GM18909 (cell line): ENCODE results near the gene UBE2J2.

Source experiments
- ATAC-seq: cut with Tn5 transposase; IDR thresholded peaks from one replicate; pipeline ENCODE4 v1.9.1; 2021; ENCODE audit warnings: mild to moderate bottlenecking; ENCODE audit not compliant: unreplicated experiment, poor library complexity

The UBE2J2 gene

DNA sequence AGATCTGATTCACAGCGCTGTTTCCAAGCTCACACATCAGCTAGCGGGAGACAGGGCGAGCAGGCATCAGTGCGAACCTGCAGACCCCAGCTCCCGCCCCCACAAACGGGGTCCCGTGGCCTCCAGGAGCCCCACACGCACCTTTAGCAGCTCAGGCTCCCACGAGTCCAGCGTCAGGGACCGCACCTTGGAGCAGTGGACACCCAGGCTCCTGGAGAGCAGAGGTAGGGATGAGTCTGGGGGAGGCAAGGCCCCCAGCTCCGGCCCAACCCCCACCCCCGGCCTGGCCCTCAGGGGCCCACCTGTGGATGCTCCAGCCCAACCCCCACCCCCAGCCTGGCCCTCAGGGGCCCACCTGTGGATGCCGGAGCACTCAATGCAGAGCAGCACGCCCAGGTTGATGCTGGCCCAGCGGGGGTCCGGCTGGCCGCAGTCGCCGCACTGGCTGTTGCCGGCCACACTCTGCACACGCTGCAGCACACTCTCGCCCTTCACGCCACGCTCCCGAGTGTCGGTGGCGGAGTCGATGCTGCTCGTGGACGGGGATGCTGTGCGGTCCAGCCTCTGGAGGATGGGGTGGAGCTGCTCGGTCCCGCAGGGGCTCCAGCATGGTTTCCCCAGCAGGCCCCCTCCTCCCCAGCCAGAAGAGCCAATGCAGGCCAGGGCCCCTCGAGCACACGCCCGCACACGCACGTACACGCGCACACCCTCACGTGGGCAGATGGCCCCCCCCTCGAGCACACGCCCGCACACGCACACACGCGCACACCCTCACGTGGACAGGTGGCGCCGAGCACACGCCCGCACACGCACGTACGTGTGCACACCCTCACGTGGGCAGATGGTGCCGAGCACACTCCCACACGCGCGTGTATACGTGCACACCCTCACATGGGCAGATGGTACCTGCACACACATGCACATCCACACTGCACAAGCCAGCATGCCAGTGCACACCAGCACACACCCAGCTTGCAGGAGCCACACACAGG lies 22.7 kb upstream of the UBE2J2 start:
- no peak for ATAC-seq

DNA sequence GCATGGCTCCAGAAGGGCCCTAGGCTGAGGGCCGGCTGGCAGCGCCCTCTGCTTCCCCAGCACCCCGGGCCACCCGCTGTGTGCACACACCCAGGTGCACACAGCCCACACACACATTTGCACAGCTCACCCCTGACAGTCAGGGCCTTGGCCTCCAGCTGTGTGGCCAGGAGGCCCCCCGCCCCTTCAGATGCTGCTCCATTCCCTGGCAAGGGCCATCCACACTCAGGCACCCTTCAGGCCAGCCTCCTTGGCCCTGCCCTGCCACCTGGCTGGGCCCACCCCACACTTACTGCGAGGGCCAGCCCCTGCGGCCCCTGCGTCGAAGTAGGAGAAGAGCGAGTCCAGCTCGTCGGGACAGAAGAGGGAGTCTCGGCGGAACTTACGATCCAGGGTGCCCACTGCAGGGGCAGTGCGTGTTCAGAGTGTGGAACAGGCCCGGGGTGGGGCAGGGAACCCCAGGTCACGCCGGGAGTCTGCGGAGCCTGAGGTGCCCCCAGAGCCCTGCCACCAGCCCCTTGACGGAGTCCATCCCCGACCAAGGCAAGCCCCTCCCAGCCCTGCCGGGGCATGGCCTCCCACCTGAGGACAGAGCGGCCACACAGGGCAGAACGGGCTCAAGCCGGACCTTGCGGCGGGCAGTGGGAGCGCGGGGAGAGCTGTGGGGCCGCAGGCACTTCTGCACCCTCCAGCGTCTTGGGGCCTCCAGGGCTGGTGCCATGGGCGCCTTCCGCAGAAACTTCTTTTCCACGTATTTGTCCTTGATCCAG lies 21.7 kb upstream of the UBE2J2 start:
- ATAC-seq: no peak

DNA sequence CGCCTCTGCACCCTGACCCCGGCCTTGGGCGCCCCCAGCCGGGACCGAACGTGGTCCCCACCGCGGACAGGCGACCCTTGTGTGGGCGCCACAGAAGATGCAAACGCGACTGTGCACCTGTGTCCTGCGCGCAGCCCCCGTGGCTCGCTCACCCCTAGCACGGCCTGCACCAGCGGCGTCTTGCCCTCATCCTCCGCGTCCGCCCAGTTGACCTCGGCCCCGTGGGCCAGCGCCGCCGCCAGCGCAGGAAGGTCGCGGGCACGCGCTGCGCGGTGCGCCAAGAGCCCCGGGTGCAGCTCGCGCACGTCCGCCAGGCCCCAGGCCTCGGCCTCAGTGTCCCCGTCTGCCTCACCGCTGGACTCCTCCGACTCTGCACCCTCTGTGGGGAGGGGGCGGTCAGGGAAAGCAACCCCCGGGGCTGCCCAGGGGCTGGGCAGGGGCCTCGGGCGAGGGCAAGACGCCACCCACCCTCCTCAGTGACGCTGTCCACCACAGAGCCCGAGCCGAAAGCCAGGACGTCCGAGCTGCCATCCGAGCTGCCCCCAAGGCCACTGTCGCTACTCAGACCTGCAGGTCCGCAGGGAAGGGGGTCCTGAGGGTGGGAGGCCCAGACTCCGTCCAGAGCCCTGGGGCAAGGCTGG lies 20.7 kb upstream of the UBE2J2 start:
- ATAC-seq: no peak

GRCh38 chr1:1293263-1294249 lies 19.9 kb upstream of the UBE2J2 start:
- no peak for ATAC-seq

DNA sequence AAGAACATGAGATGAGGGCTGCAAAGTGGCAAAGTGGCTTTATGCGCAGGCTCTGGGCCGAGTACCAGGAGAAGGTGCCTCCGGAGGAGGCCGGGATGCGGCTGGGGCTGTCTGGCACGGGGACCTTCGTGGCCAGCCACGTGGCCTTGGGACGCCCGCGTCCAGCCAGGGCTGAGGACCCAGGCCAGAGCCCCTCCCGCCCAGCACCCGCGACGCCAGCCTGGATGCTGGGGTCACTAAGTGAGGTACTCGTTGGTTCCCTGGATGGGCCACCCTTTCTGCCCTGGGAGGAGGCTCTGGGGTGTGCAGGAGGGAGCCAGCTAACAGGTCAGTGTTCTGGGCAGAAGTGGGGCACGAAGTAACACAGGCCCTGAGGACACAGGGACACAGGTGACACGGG lies 19.2 kb upstream of the UBE2J2 start:
- no peak for ATAC-seq

GRCh38 chr1:1292442-1292779 lies 18.8 kb upstream of the UBE2J2 start:
- ATAC-seq: no peak

GRCh38 chr1:1291548-1292441 lies 18.1 kb upstream of the UBE2J2 start:
- ATAC-seq: no peak

DNA sequence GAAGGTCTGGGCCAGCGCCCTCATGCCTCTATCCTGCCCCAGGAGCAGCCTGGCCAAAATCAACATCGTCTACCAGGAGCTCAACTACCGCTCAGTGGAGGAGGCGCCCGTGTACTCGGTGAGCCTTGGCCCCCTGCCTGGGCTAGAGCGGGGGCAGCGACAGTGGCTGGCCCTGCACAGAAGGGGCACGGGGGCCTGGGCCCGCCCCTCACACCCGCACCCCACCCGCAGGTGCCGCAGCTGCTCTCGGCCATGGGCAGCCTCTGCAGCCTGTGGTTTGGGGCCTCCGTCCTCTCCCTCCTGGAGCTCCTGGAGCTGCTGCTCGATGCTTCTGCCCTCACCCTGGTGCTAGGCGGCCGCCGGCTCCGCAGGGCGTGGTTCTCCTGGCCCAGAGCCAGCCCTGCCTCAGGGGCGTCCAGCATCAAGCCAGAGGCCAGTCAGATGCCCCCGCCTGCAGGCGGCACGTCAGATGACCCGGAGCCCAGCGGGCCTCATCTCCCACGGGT lies 17.4 kb upstream of the UBE2J2 start:
- ATAC-seq: no peak

DNA sequence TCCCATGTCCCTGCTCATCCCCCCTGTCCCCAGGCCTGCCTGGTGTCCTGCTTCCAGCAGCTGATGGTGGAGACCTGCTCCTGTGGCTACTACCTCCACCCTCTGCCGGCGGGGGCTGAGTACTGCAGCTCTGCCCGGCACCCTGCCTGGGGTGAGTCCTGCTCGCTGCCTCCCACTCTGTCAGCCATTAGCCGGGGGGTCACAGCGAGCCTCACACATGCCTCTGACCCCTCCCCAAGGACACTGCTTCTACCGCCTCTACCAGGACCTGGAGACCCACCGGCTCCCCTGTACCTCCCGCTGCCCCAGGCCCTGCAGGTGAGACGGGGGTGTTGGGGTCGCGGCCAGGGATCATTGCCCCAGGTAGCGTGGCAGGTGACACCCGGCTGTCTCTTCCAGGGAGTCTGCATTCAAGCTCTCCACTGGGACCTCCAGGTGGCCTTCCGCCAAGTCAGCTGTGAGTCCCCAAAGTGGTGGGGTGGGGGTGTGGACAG lies 16.6 kb upstream of the UBE2J2 start:
- no peak for ATAC-seq

- no peak for ATAC-seq
Observed at GRCh38 chr1:1287288-1288110, 13.8 kb upstream of the UBE2J2 start.

GRCh38 chr1:1286313-1287261 lies 12.9 kb upstream of the UBE2J2 start:
- ATAC-seq: no peak

- ATAC-seq: no peak
Observed at GRCh38 chr1:1285611-1286311, 12.1 kb upstream of the UBE2J2 start.

DNA sequence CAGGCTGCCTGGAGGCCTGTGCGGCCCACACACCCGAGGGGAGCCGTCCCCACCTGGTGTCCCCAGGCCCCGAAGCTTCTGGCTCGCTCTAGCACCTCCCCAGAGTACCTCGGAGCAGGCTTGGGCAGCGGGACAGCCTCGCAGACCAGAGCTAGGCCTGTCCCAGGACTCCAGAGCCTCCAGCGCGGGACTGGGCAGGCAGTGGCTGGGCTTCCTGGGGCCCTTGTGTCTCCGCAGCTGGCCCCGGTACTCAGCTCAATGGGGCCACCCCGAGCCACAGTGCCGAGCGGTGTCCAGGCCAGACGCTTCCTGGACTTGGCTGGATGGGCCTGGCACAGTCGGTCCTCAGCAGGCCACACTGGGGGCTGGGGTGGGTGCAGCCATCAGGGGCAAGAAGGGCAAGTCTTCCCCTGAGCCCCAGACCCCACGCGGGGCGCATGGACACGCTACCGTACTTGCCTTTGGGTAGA lies 11.5 kb upstream of the UBE2J2 start:
- ATAC-seq: no peak

DNA sequence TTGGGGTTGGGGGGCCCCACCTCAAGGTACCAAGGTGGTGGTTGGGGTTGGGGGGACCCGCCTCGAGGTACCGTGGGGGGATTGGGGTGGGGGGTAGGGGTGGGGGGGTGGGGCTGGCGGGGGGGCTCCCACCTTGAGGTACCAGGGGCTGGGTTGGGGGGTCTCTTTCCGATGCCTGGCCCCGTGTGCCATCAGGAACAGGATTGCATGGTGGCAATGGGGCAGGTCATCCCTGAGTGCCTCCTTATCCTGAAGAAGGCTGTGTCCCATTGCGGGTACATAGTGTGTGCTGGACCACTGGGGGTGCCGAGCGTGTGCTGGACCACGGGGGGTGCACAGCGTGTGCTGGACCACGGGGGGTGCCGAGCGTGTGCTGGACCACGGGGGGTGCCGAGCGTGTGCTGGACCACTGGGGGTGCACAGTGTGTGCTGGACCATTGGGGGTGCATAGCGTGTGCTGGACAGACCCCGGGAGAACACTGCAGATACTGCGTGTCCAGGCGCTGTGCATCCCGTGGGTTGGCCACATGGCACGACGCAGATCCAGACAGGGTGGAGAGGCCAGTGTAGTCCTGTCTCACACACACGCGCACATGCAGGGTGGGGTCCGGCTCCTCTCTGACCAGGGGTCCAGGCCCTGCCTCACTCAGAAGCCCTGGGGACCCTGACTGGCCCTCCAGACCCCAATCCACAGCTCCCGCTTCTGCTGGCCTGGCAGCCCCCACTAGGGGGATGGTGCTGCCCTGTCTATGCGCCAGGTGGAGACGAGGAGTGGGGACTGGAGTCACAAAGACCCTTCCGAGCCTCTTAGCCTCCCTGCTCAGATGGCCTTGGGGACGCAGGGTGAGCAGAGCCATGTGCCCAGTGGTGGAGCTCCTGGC lies 10.8 kb upstream of the UBE2J2 start:
- no peak for ATAC-seq

GRCh38 chr1:1283821-1284220 lies 10.2 kb upstream of the UBE2J2 start:
- ATAC-seq: no peak
